NCI-H82 (cell line): Measurements from ENCODE around the gene CCDC81.
A peak's percentile ranks its signal among the peaks of the same experiment; 100 is the strongest.
"Not testable (repeated sequence)": the region's sequence is repeated elsewhere in the genome, so short reads cannot be mapped to it uniquely, and the experiment has no call there.

Experiments used
- DNase-seq: peaks from one replicate; lab custom pipeline; 2025; lab: John Stamatoyannopoulos, UW

The CCDC81 gene

DNA sequence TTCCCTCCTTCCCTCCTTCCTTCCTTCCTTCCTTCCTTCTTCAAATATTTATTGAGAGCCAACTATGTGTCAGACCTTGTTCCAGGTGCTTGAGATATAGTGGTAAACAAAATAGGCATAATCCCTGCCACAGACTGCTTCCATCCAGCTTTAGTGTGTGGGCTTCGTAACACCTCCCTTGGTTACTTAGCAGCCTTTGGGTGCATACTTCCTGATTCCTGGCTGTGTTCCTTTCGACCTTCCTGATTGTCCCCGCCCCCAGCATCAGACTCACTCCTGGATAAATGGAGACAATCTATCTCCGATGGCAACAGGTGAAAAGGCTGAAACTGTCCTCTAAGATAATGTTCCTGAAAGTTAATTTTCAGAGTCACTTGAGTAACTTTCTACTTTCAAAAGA is 13.5 kb downstream of the CCDC81 start:
- DNase-seq: no peak

DNA sequence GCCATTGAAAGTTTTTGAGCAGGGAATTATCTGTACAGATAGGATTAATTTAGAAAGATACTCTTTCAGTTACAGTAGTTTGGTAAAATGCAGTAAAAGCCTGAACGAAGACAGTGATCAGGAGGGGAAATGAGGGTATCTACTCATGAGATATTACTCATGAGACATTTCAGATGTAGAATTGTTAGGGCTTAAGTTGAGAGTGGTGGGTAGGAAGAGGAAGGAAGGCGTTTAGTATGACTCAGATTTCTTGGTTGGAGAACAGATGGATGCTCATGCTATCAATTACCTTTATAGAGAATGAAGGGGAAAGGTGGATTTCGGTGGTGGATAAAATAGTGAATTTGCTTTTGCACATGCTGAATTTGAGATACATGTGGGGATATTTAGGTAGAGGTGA is 15.8 kb downstream of the CCDC81 start:
- DNase-seq: no peak

- DNase-seq: peak; percentile 36
Measured at GRCh38 chr11:86395061-86395551, 20.4 kb downstream of the CCDC81 start.

DNA sequence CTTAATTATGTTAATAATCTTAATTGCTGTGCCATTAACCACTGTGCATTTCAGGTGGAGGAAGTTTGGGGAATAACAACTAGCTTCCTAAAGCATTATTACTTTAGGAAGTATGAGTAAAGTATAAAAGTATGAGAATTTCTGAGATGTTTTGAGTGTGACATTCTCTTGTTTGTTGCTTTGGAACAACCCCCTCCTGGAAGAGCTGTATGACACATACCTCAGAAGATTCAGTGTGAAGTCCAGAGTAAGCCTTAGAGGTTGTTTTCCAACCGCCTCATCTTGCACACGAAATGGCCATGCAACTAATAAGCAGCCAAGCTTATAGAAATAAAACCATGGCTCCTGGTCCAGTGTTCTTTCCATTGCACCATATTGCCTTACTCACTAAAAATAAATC is 21.7 kb downstream of the CCDC81 start:
- no peak for DNase-seq

DNA sequence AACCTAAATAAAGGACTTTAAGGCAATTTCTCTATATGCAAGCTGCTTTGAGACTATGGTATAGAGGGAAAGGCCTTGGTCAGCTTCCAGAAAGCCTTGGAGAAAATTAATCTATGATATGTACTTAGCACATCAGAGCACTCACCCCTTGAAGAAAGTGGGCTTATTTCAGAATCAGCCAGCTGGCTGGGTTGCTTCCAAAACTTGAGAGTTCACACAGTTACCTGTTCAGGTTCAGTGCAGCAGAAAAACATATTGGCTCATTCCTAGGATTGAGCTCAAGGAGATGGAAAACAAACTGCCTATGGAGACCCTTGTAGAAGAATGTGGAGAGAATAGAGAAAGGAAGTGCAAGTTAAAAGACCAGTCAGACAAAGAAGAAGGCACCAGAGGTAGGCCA is 22.7 kb downstream of the CCDC81 start:
- DNase-seq: no peak

DNA sequence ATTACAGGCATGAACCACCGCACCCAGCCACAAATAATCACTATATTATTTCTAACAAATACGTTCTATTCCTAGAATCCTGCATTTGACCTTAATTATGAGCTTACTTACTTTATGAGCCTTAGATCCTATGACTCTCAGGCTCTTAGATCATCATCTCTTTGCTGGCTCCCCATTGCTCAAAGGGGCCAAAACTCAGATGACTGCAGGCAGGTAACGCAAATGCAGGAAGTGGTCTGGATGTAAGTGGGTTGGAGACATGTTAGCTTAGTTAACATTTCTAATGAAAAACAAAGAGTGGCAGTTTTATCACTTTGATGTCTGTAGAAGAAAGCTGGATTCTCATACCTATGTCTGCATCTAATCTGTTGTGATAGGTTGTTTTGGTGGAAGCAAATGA is 23.4 kb downstream of the CCDC81 start:
- DNase-seq: no peak

DNA sequence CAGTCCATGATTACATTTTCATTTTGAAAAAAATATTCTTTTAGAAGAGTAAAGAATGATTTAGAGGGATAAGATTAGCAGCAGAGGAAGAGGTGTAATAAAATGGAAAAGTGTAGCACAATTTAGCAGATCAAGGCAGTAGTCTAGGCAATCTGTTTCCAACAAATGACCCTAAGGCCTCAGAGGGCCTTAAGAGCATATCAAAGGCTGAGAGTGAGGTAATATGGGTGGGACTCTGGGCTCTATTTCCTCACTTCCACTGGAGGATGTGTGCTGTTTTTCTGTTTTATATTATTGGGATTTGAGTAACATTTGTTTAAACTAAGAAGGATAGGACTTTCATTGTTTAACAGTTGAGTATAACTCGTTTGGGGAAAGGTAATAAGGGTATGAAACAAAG is 28.8 kb downstream of the CCDC81 start:
- DNase-seq: no peak

DNA sequence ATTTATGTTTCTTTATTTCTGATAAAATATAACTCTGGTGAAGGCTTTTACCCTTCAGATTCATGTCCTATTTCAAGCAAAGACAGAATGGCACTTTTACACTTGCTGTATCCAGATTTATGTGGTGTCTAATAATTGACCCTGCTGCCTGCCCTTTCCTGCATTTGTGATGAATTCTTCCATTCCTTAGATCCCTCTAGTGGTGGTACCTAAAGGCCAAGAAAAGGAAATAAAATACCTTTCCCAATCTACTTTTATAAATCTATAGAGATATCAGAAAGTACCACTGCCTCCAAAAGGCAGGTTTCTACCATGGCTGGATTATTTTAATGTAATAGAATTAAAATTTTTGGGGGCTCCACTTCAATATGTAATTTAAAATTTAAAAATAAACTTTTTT is 34.2 kb downstream of the CCDC81 start:
- DNase-seq: no peak

DNA sequence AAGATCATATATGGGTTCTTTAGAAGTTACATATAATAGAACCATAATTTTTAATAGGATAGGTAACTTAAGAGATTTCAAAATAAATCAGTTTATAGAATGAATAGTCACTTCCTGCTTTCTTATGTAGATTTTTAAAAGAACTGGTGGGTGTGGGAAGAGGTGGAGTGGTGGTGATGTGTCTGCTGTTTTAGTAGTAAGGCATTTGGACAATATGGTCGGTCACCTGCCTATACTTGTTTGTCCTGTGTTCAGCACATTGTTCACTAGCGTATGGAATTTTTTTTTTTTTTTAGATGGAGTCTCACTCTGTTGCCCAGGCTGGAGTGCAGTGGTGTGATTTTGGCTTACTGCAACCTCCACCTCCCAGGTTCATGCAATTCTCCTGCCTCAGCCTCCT is 39.3 kb downstream of the CCDC81 start:
- DNase-seq: no peak

DNA sequence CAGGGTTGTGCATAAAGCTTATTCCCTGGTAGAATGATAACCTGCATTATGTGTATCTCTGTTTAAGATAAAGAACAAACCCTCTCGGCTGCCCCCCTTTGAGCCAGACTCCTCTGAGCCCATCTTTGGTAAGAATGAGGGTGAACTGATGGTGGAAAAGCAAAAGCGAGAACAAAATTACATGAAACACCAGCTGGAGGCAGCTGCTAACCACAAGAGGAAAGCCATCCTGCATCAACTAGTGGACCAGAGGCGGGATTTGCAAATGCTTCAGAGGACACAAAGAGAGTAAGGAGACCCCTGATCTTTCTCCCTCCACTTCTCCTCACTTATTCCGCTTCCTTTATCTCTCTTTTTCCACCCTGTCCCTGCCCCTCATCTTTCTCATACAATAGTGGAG is 40.3 kb downstream of the CCDC81 start:
- no peak for DNase-seq

GRCh38 chr11:86416494-86416893 is 41.8 kb downstream of the CCDC81 start:
- peak; percentile 14 for DNase-seq

- DNase-seq: not testable (repeated sequence)
Measured at GRCh38 chr11:86416951-86417350, 42.3 kb downstream of the CCDC81 start.

- no peak for DNase-seq
Measured at GRCh38 chr11:86418106-86418505, 43.4 kb downstream of the CCDC81 start.

GRCh38 chr11:86418513-86418912 is 43.8 kb downstream of the CCDC81 start:
- DNase-seq: no peak

- DNase-seq: peak; percentile 5
Measured at GRCh38 chr11:86418917-86419316, 44.2 kb downstream of the CCDC81 start.

DNA sequence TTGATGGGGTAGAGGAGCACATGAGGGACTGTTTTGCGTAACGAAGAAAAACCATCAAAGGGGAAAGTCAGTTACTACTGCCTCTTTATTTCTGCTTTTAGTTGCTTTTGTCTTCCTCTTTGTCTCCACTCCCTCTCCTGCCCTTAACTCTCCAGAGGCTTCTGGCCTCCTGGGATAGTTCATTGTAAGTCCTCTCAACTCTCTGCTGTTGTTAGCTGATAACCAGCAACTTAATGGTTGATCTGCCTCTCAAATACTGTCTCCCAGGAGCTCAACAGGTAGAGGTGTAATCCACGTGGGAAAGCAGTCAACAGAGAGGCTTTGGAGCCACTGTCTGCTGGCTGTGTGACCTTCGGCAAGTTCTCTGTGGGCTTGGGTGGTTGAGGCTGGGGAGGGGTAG is 47.3 kb downstream of the CCDC81 start:
- DNase-seq: no peak

- DNase-seq: no peak
Measured at GRCh38 chr11:86422371-86422770, 47.7 kb downstream of the CCDC81 start.

DNA sequence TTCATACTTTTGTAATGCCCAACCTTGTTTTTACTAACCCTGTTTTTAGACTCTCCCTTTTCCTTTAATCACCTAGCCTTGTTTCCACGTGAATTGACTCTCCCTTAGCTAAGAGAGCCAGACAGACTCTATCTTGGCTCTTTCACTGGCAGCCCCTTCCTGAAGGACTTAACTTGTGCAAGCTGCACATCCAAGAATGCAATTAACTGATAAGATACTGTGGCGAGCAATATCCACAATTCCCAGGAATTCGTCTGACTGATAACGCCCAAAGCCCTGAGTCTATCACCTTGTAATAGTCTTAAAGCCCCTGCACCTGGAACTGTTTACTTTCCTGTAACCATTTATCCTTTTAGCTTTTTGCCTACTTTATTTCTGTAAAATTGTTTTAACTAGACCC is 48.8 kb downstream of the CCDC81 start:
- DNase-seq: not testable (repeated sequence)

- DNase-seq: no peak
Measured at GRCh38 chr11:86427441-86427840, 52.8 kb downstream of the CCDC81 start.

- no peak for DNase-seq
Measured at GRCh38 chr11:86431258-86431657, 56.6 kb downstream of the CCDC81 start.

DNA sequence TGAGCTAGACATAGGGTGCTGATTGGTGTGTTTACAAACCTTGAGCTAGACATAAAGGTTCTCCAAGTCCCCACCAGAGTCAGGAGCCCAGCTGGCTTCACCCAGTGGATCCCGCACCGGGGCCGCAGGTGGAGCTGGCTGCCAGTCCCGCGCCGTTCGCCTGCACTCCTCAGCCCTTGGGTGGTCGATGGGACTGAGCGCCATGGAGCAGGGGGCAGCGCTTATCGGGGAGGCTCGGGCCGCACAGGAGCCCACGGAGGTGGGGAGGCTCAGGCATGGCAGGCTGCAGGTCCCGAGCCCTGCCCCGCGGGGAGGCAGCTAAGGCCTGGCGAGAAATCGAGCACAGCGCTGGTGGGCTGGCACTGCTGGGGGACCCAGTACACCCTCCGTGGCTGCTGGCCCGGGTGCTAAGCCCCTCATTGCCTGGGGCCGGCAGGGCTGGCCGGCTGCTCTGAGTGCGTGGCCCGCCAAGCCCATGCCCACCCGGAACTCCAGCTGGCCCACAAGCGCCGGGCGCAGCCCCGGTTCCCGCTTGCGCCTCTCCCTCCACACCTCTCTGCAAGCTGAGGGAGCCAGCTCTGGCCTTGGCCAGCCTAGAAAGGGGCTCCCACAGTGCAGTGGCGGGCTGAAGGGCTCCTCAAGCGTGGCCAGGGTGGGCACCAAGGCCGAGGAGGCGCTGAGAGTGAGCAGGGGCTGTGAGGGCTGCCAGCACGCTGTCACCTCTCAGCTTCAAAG is 58.8 kb downstream of the CCDC81 start:
- DNase-seq: not testable (repeated sequence)

DNA sequence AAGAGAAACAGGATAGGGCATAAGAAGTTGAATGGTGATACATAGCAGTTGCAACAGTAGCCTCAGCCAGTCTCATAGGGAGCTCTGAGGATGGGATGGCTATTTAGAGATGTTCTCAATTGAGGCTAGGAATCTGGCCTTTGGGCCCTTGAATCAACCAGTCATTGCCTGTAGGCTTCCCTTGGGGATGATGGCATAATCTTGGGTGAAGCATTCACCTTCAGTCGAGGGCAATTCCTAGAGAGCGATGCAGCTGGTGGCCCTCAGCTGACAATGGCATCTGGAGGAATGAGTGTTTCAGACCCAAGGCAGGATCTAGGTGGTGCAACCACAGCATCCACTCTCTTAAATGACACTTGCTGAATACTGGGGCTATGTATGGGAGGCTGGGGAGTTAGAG is 61.0 kb downstream of the CCDC81 start:
- DNase-seq: no peak

- peak; percentile 76 for DNase-seq
Measured at GRCh38 chr11:86438685-86439084, 64.0 kb downstream of the CCDC81 start.

GRCh38 chr11:86440305-86440716 is 65.6 kb downstream of the CCDC81 start:
- no peak for DNase-seq
